Measurements from ENCODE around the gene ZBTB24.
"Not testable (repeated sequence)": the region's sequence is repeated elsewhere in the genome, so short reads cannot be mapped to it uniquely, and the experiment has no call there.

Gene ZBTB24

DNA sequence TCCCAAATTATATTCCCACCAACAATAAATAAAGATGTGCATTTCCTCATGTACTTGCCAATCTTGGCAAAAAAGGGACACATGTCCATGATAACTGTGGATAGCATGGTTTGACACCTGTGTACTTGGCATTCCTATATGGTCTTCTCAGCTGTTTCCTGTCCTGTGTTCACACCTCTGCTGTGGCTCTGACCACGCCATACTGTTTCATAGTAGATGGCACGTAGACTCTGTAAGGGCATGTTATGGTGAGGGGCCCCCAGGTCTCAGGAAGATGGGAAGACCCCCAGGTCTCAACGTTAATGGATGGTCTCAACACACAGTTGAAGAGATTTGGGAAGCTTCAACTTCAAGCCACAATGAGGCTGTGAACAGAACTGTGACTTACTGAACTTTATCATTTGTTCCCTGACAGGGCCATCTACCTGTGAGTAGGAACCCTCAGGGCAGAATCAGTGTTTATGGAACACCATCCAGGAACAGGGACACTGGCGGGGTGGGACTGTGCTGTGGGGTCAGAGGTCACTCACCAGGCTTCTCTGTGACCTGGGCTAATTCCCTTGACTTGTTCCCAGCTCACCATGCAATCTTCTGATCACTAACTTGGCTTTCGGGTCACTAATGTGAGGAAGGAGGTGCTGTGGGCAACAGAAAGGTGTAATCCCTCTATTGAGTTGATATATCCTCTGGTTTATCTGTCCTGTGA, 11.8 kb downstream of the ZBTB24 start:
- DNase-seq (ENCODE audit: low read depth in 2 of 2) = no peak

GRCh38 chr6:109469591-109470189, 13.3 kb downstream of the ZBTB24 start:
- no peak for DNase-seq (ENCODE audit: low read depth in 2 of 2)

- no peak for DNase-seq (ENCODE audit: low read depth in 2 of 2)
These were observed 15.3 kb downstream of the ZBTB24 start for GRCh38 chr6:109467696-109468095.

DNA sequence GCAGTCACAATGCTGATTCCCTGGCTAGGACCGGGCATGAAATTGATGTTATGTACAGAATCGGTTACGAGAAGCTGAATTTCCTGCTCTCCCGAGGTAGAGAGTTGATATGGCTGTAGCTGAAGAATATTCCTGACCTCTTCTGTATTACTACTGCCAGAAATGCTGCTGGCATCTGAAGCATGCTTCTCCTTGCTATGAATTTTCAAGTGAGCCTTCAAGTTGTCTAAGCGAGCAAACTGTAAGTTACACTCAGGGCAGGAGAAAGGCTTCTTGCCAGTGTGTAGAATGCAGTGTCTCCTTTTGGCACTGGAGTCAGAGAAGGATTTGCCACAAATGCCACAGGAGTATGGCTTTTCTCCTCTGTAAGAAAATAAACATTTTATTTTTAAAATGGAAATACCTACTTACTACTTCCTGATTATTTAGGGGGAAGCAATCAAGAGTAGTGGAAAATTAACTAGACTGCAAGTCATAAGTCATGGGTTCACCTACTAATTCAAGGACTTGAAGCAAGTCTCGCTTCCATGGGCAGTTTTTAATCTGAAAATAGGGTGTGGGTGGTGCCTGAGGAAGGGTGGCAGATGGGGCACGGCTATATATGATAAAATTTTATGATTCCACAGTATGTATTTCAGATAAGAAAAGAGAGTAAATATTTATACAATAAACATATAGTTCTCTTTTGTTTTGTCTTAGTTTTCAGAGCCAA, 16.7 kb downstream of the ZBTB24 start:
- no peak for DNase-seq (ENCODE audit: low read depth in 2 of 2)

DNA sequence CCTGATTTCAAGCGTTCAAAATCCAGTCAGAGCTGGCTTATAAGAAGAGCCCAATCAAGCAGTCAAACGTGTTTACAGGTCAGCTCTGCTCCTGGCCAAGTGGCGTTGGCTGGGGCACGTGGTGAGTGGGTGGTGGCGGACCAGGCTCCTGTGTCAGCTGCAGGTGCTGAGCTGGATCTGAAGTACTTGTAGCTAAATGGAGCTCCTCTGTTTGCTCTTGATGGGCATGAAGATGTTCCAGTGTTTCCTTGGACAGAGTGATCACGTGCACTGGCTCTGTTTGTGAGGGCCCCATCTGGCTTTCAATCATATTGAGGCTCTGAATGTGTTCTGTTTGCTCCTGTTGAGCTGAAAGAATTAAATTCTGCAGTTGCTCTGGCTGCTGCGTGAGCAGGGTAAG, 17.2 kb downstream of the ZBTB24 start:
- DNase-seq (ENCODE audit: low read depth in 2 of 2) = no peak

GRCh38 chr6:109461733-109462526, 21.1 kb downstream of the ZBTB24 start:
- DNase-seq (ENCODE audit: low read depth in 2 of 2) = no peak

DNA sequence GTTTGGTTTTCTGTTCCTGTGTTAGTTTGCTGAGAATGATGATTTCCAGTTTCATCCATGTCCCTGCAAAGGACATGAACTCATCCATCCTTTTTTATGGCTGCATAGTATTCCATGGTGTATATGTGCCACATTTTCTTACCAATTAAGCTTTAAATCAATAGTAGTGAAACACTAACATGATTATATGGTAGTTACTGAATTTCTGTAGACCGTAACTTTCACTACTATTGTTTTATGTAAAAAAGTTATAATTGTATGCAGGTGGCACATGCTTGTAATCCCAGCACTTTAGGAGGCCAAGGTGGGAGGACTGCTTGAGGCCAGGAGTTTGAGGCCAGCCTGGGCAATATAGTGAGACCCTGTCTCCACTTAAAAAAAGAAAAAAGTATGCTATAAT, 21.8 kb downstream of the ZBTB24 start:
- not testable (repeated sequence) for DNase-seq (ENCODE audit: low read depth in 2 of 2)

DNA sequence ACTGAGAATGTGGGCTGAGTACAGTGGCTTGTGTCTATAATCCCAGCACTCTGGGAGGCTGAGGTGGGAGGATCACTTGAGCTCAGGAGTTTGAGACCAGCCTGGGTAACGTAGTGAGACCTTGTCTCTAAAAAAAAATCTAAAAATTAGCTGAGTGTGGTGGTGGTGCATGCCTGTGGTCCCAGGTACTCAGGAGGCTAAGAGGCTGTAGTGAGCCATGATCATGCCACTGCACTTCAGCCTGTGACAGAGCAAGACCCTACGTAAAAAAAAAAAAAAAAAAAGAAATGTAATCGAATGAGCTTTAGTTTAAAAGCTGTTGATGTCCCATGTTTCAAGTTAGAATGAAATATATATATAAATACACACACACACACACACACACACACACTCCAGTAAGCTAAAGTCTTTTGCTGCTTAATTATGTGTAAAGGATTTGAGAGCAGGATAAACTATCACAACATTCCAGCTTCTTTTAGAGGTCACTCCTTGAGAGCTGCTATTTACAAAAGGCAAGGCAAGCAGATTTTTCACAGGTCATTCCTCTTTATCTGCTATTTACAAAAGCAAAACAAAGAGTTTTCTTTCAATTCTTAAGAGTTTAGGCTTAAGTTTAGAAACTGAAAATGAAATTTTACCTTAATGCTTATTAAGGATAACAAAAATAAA, 22.7 kb downstream of the ZBTB24 start:
- no peak for DNase-seq (ENCODE audit: low read depth in 2 of 2)

DNA sequence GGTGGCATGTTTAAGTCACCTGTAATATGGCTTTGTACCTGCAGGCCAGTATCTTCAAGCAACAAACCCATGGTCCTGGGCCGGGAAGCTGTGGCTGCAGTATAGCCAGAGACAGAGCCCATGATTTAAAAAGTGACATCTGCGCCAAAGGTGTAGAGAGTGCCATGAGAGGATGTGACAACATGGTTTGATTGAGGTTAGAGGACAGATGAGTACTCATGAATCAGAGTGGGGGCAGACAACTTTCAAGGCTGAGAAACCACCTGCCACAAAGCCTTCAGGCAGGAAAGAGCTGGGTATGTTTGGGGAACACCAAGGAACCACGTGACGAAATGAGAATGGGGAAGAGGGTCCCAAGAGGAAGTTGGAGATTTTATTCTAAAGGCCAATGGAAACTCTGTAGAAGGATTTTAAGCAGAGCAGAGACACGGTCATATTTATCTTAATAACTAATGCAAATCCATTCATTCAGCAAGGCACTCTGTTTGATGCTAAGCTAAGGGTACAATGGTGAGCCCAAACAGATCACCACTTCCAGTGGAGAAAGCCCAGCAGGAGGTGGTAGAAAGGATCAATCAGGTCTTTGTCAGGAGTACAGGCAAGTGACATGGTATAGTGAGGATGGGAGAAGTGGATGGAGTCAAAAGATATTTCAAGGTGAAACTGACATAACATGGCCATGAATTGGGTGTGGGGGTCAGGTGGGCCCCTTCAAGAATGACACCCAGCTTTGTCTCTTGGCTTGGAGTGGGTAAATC, 24.1 kb downstream of the ZBTB24 start:
- DNase-seq (ENCODE audit: low read depth in 2 of 2) = peak in 1 of 2 donors; percentile 30

- DNase-seq (ENCODE audit: low read depth in 2 of 2) = no peak
These were observed 25.4 kb downstream of the ZBTB24 start for GRCh38 chr6:109457562-109457996.

- no peak for DNase-seq (ENCODE audit: low read depth in 2 of 2)
These were observed 26.1 kb downstream of the ZBTB24 start for GRCh38 chr6:109456710-109457561.

GRCh38 chr6:109456111-109456583, 26.9 kb downstream of the ZBTB24 start:
- no peak for DNase-seq (ENCODE audit: low read depth in 2 of 2)

GRCh38 chr6:109455437-109456110, 27.4 kb downstream of the ZBTB24 start, which contains the start of gene MICAL1:
TSS of gene MICAL1 (minus strand) at chr6:109455772. CDS start at chr6:109454196, 1,576 bp downstream.
- peak; percentile 36 to 48 for DNase-seq (ENCODE audit: low read depth in 2 of 2)

- DNase-seq (ENCODE audit: low read depth in 2 of 2) = peak; percentile 49 to 52
These were observed 28.3 kb downstream of the ZBTB24 start for GRCh38 chr6:109454496-109455436.

DNA sequence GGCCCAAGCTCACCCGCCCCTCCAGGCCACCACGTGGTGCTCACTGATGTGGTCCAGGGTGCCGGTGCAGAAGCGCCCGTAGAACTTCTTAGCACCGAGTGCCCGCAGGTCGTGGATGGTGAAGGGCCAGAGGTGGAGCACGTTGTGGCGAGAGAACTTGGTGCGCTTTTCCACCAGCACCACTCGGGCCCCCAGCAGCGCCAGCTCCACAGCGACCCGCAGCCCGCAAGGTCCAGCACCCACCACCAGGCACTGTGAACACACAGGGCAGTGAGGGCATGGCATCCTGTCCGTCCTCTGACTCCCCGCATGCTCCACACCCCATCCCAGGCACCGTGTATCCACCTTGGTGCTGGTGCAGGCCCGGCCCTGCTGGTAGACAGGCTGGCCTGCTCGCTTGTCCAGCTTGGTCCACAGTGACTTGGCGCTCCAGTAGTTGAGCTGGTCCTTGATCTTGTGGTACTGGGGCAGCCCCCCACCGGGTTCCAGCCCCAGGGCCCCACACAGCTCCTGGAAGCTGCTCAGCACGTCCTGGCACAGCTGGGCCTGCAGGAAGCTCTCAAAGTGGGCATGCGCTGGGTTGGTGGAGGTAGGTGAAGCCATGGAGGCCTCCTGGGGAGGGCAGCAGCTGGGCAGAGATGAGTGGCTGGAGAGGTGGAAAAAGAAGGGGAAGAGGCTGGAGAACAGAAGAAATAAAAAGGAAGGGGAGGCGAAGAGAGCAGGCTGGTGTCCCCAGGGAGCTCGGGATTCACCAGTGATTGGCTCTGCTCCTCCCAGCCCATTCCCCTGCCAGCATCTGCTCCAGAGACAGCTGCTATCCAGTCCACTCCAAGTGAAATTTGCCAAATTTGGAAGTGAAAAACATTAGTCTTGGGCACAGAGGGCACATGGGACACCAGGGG, 29.2 kb downstream of the ZBTB24 start:
- no peak for DNase-seq (ENCODE audit: low read depth in 2 of 2)

GRCh38 chr6:109453156-109453555, 29.9 kb downstream of the ZBTB24 start:
- no peak for DNase-seq (ENCODE audit: low read depth in 2 of 2)

DNA sequence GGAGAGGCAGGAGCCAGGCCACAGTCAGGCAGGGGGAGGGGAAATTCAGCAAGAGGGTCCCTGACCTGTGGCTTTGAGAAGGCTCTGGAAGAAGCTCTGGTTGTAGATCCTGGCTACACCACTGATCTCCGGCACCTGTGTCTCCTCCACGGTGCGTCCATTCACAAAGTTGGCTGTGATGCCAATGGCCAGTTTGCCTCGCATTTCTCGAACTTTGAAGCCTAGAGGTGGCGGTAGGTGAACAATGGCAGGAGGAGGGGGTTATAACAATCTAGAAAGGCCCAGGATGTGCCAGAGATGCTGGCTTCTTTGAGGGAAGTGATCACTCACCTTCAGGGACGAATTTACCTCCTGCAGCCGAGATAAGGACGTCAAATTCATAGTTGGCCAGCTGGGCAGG, 30.8 kb downstream of the ZBTB24 start:
- no peak for DNase-seq (ENCODE audit: low read depth in 2 of 2)
